CD4-positive, alpha-beta T cell treated with Interleukin-6 at 100 ng/mL for 8 hours (primary cell): Measurements from ENCODE around the gene PPFIA1.

Experiments
- DNase-seq: peaks from one replicate; pipeline ENCODE4 v3.0.0-alpha.2; 2020; ENCODE audit warnings: mixed read lengths, low spot score

Gene PPFIA1

GRCh38 chr11:70414341-70415100 lies 144.0 kb downstream of the PPFIA1 start:
- no peak for DNase-seq

DNA sequence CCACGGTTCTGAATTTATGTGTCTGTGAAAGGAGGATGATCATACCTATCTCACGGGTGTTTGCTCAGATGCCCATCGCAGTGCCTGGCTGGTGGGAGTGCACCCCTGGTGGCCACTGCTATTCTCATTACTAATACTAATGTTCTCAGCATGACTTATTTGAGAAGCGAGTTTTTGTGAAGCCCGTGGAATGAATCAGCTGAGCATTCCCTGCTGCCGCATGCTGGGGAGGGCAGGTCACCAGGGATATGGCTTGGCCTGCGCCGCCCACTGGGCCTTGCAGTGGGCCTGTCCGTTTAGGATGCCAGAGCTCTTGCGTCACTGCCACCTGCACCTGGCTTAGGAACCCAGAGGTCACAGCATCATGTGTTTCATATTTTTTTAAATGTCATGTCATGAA lies 144.7 kb downstream of the PPFIA1 start:
- DNase-seq = no peak

DNA sequence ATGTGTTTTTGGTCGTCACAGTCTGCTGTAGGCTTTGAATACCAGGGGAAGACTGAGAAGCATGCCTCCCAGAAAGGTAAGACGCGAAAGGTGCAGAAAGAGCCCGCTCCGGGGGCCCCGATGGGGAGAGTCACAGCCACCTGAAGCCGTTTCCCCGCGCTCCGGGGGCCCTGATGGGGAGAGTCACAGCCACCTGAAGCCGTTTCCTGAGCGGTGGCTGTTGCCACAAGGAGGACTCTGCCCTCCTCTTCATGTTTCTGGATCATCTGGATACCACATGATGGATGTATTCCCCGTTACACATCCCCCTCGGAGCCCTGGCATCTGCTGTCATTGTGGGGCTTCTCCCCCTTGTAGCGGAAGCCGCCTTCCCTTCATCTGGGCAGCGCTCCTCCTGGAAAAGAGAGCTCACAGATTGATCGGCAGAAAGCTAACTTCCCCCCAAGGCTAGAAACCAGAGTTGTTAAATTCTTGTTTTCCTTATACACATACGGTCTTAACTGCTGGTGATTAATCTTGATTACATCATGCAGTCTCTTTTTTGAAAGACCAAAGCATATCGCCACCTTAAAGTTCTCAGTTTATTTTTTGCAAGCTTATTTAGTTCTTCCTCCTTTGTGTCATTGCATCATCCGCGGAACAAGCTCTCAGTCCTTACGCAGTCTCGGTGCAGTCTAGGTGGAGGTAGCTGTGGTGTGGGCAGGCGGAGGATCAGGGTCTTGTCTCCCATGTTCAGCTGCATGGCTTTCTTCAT lies 145.3 kb downstream of the PPFIA1 start:
- DNase-seq = no peak

- DNase-seq = no peak
Measured at GRCh38 chr11:70416881-70417280, 146.4 kb downstream of the PPFIA1 start.

DNA sequence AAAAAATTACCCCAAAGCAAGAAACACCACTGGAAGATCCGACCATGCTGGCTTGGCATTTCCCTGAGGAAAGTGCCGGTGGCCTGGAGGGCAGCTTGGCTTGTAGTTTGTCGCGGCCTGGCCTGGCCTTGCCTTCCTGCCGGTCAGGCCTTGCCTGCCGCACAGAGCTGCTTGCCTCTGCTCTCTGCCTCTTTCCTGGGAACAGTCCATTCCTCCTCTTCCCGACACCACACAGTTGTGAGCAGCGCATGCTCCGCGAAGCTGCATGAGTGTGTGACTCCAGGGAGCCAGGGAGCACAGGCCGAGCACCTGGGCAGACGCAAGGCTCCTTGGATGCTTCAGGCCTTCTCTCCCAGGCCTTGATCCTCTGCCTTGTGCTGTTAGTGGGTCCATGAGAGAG lies 147.6 kb downstream of the PPFIA1 start:
- no peak for DNase-seq

GRCh38 chr11:70419307-70420007 lies 149.0 kb downstream of the PPFIA1 start:
- no peak for DNase-seq

DNA sequence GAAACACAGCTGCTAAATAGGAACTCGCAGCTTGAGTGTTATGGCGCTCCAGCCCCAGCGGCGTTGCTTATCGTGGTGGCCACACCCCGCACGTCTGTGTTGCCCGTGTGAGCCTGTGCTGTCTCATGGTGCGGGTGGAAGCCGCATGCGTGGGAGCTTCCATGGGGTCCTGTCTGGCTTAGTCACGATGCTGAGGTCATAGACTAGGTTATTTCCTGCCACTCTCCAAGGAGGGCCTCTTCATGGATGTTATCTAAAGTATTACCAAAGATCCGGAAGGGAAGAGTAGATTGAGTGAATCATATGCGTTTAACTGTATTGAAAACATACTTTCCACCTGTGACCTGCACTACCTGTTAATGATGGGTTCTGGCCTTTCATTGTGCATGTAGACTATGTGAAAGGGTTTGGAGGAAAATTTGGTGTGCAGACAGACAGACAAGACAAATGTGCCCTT lies 149.5 kb downstream of the PPFIA1 start:
- no peak for DNase-seq

DNA sequence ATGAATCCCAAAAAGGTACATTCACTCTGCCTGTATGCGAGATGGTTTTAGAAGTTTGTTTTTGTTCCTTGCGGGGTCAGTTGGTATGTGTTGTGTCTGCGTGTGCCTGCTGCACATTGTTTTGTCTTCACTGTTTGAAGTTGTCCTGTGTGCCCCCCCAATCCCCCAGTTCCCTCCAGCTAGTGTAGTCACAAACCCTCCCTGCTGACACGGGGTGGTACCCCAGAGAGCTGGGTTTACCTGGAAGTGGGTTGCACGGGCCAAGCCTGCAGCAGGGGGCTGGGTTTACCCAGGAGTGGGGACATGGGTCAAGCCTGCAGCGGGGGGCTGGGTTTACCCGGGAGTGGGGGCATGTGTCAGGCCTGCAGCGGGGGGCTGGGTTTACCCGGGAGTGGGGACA lies 150.0 kb downstream of the PPFIA1 start:
- DNase-seq = no peak

DNA sequence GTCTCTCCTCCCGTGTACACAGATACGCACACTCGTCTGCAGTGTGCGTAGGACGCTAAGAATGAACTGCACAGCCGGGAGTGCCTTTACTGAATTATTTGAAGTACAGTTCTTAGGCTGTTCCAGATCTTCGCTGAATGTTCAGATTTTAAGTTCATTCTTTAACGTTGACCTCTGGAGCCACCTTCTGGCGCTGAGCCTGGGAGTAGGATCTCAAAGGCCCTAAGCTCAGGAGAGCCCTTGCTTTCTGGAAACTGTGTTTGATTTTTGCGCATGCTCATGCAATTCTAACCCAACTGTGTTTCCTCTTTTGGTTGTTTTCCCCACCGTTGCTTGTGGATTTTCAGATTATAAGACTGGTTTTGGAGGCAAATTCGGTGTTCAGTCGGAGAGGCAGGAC lies 150.6 kb downstream of the PPFIA1 start:
- no peak for DNase-seq

- DNase-seq = no peak
Measured at GRCh38 chr11:70422692-70423522, 152.4 kb downstream of the PPFIA1 start.

GRCh38 chr11:70423523-70424505 lies 153.3 kb downstream of the PPFIA1 start:
- no peak for DNase-seq

GRCh38 chr11:70424765-70425344 lies 154.4 kb downstream of the PPFIA1 start:
- DNase-seq = no peak

- DNase-seq = no peak
Measured at GRCh38 chr11:70427436-70427835, 156.9 kb downstream of the PPFIA1 start.

- no peak for DNase-seq
Measured at GRCh38 chr11:70428701-70429427, 158.4 kb downstream of the PPFIA1 start.

- no peak for DNase-seq
Measured at GRCh38 chr11:70429428-70429705, 158.9 kb downstream of the PPFIA1 start.

DNA sequence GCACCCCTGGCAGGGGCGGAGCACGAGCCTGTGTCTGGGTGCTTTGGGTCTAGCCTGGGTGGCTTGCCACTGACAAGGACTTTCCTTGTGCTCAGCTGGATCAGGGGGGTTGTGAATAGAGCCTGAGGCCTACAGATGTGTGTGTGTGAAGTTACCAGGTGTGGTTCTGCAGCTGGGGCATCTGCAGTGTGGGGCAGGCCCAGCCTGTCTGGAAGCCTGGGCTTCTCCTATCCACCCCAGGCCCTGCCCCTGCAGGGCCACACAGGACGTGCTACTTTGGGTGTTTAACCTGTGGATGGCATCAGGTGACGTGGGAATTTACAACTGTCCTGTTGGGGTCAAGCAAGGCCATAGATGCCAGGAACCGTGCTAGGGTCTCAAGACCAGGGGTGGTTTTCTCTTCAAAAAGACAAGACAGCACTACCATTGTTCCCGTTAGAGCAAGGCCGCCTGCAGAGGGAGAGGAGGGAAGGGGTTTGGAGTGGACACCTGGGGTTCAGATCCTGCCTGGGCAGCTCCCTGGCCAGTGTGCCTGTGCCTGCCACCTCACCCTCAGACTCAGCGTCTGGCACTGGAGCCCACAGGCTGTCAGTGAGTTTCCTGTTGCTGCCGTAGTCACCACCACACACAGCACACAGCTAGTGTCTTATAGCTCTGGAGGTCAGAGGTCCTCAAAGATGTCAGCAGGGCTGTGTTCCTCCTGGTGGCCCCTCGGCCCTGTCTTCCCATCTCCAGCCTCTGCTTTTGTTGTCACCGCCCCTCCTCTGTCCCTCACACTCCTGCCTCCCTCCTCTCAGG lies 159.4 kb downstream of the PPFIA1 start:
- DNase-seq = no peak

- no peak for DNase-seq
Measured at GRCh38 chr11:70430671-70431574, 160.4 kb downstream of the PPFIA1 start.

DNA sequence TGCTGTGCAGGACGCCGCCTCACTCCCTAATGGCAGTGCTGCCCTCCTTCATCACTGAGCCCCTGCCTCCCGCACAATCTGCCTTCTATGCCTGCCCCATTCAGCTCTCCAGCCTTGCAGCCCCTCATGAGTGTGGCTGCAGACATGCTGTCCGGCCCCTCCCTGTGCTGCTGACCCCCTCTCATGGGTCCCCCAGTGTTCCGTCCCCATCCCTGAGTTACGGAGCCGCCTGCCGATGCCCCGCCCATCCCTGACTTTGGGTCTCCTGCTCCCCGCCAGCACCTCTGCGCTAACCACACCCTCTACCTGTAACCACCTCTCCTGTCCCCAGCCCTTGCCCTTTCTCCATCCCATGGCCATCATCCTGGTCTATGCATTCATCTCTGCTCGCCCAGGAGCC lies 161.1 kb downstream of the PPFIA1 start:
- DNase-seq = no peak
